OCI-LY7 (cell line): Measurements from ENCODE around the gene CIAO2B.

Experiments used
- CTCF ChIP-seq: fragments of 200-600 bp; sonication (generic); conservative IDR thresholded peaks from 2 replicates; pipeline ENCODE4 v1.5.1; 2014; ENCODE audit warnings: mild to moderate bottlenecking, antibody characterized with exemption, low read length, moderate library complexity, mixed read lengths
- EZH2phosphoT487 ChIP-seq: fragments of 200-600 bp; sonication (generic); IDR thresholded peaks from 2 replicates; pipeline ENCODE4 v1.6.1; 2018; ENCODE audit warnings: low read depth, borderline replicate concordance, mild to moderate bottlenecking, mixed run types, antibody characterized with exemption, low read length, moderate library complexity, mixed read lengths

DNA sequence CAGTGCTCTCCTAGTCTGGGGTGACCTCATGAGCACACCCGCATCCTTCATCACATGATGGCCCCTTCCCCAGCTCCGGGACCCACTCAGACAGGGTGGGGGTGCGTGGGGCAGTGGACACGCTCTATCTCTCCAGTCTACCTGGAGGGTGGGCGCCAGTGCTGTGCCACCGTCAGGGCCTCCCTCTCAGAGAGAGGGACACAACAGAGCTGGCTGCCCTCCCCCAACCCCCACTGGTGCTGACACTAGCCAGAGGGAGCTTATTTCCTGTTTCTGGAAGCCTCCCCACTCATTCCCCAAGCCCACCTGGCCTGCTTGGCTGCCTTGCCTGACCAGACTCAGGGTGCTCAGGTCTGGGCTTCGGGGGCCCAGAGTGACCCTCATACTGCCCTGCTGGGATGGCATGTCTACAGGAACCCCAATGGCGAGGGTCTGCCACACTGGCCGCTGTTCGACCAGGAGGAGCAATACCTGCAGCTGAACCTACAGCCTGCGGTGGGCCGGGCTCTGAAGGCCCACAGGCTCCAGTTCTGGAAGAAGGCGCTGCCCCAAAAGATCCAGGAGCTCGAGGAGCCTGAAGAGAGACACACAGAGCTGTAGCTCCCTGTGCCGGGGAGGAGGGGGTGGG, 9.3 kb upstream of the CIAO2B start:
- no peak for TF ChIP-seq CTCF
- no peak for TF ChIP-seq EZH2phosphoT487
